Loucy (cell line): ENCODE data around the gene CSNK2A1.

ENCODE experiments used
- H2AFZ ChIP-seq: fragments of 200-600 bp; sonication (generic); 2 replicates; pipeline ENCODE4 v1.6.0; 2016; ENCODE audit warnings: antibody characterized with exemption, mild to moderate bottlenecking, low read length, moderate library complexity
- H3F3A ChIP-seq: fragments of 200-600 bp; 2 replicates; pipeline ENCODE4 v1.6.0; 2016; ENCODE audit warnings: antibody characterized with exemption, low read depth, mild to moderate bottlenecking
- H3K27me3 ChIP-seq: fragments of 200-600 bp; sonication (generic); 2 replicates; pipeline ENCODE4 v1.6.1; 2014; ENCODE audit warnings: low read length, mild to moderate bottlenecking; ENCODE audit not compliant: insufficient read depth, poor library complexity, severe bottlenecking
- H3K36me3 ChIP-seq: fragments of 200-600 bp; sonication (generic); 2 replicates; pipeline ENCODE4 v1.6.1; 2016; ENCODE audit warnings: low read length; ENCODE audit not compliant: insufficient read depth
- H3K4me1 ChIP-seq: fragments of 200-600 bp; sonication (generic); 2 replicates; pipeline ENCODE4 v1.5.1; 2014; ENCODE audit warnings: low read length, mild to moderate bottlenecking; ENCODE audit not compliant: insufficient read depth, poor library complexity, severe bottlenecking
- H3K4me2 ChIP-seq: fragments of 200-600 bp; sonication (generic); 2 replicates; pipeline ENCODE4 v1.6.0; 2014; ENCODE audit warnings: antibody characterized with exemption, low read length, low read depth, mild to moderate bottlenecking; ENCODE audit not compliant: poor library complexity, severe bottlenecking
- H3K4me3 ChIP-seq: fragments of 200-600 bp; sonication (generic); 2 replicates; pipeline ENCODE4 v1.5.1; 2014; ENCODE audit warnings: low read length, mild to moderate bottlenecking, mixed read lengths; ENCODE audit not compliant: poor library complexity, severe bottlenecking
- H3K79me2 ChIP-seq: fragments of 200-600 bp; sonication (generic); 2 replicates; pipeline ENCODE4 v1.6.1; 2014; ENCODE audit warnings: low read length; ENCODE audit not compliant: insufficient read depth
- H3K9ac ChIP-seq: fragments of 200-600 bp; sonication (generic); 2 replicates; pipeline ENCODE4 v1.6.0; 2014; ENCODE audit warnings: mild to moderate bottlenecking, low read depth, low read length, moderate library complexity; ENCODE audit not compliant: poor library complexity, severe bottlenecking
- H3K9me2 ChIP-seq: fragments of 200-600 bp; sonication (generic); replicated peaks from 2 replicates; pipeline ENCODE4 v1.6.1; 2016; ENCODE audit warnings: low read depth, low read length, mixed read lengths
- H3K9me3 ChIP-seq: fragments of 200-600 bp; sonication (generic); 2 replicates; pipeline ENCODE4 v1.6.1; 2014; ENCODE audit warnings: mild to moderate bottlenecking, antibody characterized with exemption, low read length, low read depth; ENCODE audit not compliant: insufficient read depth
- H4K20me1 ChIP-seq: fragments of 200-600 bp; sonication (generic); 2 replicates; pipeline ENCODE4 v1.6.0; 2014; ENCODE audit warnings: antibody characterized with exemption, low read length, mild to moderate bottlenecking; ENCODE audit not compliant: insufficient read depth, poor library complexity, severe bottlenecking
- CTCF ChIP-seq: fragments of 200-600 bp; sonication (generic); conservative IDR thresholded peaks from 2 replicates; pipeline ENCODE4 v1.5.1; 2014; ENCODE audit warnings: mild to moderate bottlenecking, antibody characterized with exemption, low read length
- EZH2phosphoT487 ChIP-seq: fragments of 200-600 bp; IDR thresholded peaks from 2 replicates; pipeline ENCODE4 v1.6.1; 2018; ENCODE audit warnings: antibody characterized with exemption, mild to moderate bottlenecking, moderate library complexity, borderline replicate concordance

CSNK2A1 gene

GRCh38 chr20:433300-433975 is 110.2 kb downstream of the CSNK2A1 start:
- H3K9ac ChIP-seq, result peak overlapping the region; percentile 36

GRCh38 chr20:432677-433299 is 110.8 kb downstream of the CSNK2A1 start:
- Histone ChIP-seq H3K27me3 (no peaks in the 10 kb centered on the region), H3K9me3 (no peaks in the 10 kb centered on the region), H2AFZ (no peak overlapping the region), H3F3A (peaks cover 5% of the 10 kb centered on the region; the same call in 1 of the 2 replicates), H3K4me1 (peaks cover 30% of the 10 kb centered on the region), H3K4me3 (no peak overlapping the region), H3K9ac (peak overlapping the region; percentile 36), H3K9me2 (no peaks in the 10 kb centered on the region), H3K4me2 (no peak overlapping the region), H4K20me1 (no peaks in the 10 kb centered on the region), H3K79me2 (0 out of 2 replicates have a peak, but pooled peaks cover 6% of the 10 kb centered on the region), H3K36me3 (peaks cover 41% of the 10 kb centered on the region; the same call in 1 of the 2 replicates)
- TF ChIP-seq CTCF, result no peak
- no peak for TF ChIP-seq EZH2phosphoT487

More at GRCh38 chr20:433300-433975, 110.2 kb downstream of the CSNK2A1 start:
- Histone ChIP-seq H3F3A (peaks cover 11% of the 10 kb centered on the region), H3K4me1 (peaks cover 37% of the 10 kb centered on the region), H4K20me1 (no peaks in the 10 kb centered on the region), H3K27me3 (no peaks in the 10 kb centered on the region), H2AFZ (no peak overlapping the region), H3K9me3 (no peaks in the 10 kb centered on the region), H3K79me2 (0 out of 2 replicates have a peak, but pooled peaks cover 6% of the 10 kb centered on the region), H3K4me3 (no peak overlapping the region), H3K36me3 (peaks cover 41% of the 10 kb centered on the region; the same call in 1 of the 2 replicates), H3K4me2 (no peak overlapping the region), H3K9me2 (no peaks in the 10 kb centered on the region)
- no peak for TF ChIP-seq CTCF

- no peak overlapping the region for H3K4me2 ChIP-seq
- H3K9me2 ChIP-seq, result no peaks in the 10 kb centered on the region
Observed at GRCh38 chr20:432208-432607, 111.4 kb downstream of the CSNK2A1 start.

More at GRCh38 chr20:432208-432607, 111.4 kb downstream of the CSNK2A1 start:
- H3K9ac ChIP-seq, result no peak overlapping the region
- peaks cover 36% of the 10 kb centered on the region; the same call in 1 of the 2 replicates for H3K36me3 ChIP-seq
- TF ChIP-seq EZH2phosphoT487 (no peak), CTCF (no peak)
- 0 out of 2 replicates have a peak, but pooled peaks cover 6% of the 10 kb centered on the region for H3K79me2 ChIP-seq
- H2AFZ ChIP-seq, result no peak overlapping the region
- H4K20me1 ChIP-seq, result no peaks in the 10 kb centered on the region
- H3K4me3 ChIP-seq, result no peak overlapping the region
- H3K4me1 ChIP-seq, result peaks cover 24% of the 10 kb centered on the region
- H3K9me3 ChIP-seq, result no peaks in the 10 kb centered on the region
- no peaks in the 10 kb centered on the region for H3K27me3 ChIP-seq
- H3F3A ChIP-seq, result 0 out of 2 replicates have a peak, but pooled peaks cover under 1% of the 10 kb centered on the region
